GM12865 (cell line): ENCODE data around the gene AFF2.

Source experiments
- DNase-seq: peaks from one replicate; pipeline ENCODE4 v3.0.0; 2010; ENCODE audit warnings: low read depth
- H3K4me3 ChIP-seq: 2 replicates; pipeline ENCODE4 v1.5.1; 2011; ENCODE audit warnings: mild to moderate bottlenecking, low read depth, low read length, control low read depth
- CTCF ChIP-seq: IDR thresholded peaks from 2 replicates; pipeline ENCODE4 v1.5.1; 2011; ENCODE audit warnings: low read length, control low read depth, low read depth, inconsistent platforms; ENCODE audit not compliant: insufficient read depth; ENCODE audit errors: missing control alignments

AFF2 gene

GRCh38 chrX:149040873-149041535 is 540.6 kb downstream of the AFF2 start:
- DNase-seq: peak; percentile 47
- TF ChIP-seq CTCF: no peak
- no peak overlapping the region for H3K4me3 ChIP-seq

- no peak for TF ChIP-seq CTCF
- H3K4me3 ChIP-seq: no peak overlapping the region
- no peak for DNase-seq
Observed at GRCh38 chrX:149043401-149043800, 543.0 kb downstream of the AFF2 start.

- no peak overlapping the region for H3K4me3 ChIP-seq
- TF ChIP-seq CTCF: no peak
- DNase-seq: no peak
Observed at GRCh38 chrX:149044471-149044870, 544.1 kb downstream of the AFF2 start.

GRCh38 chrX:149045645-149046210 is 545.3 kb downstream of the AFF2 start:
- no peak for DNase-seq
- H3K4me3 ChIP-seq: no peak overlapping the region
- no peak for TF ChIP-seq CTCF
